ENCODE data around the gene ACTR3.

GRCh38 chr2:113890253-113891235 lies 655 bp downstream of the ACTR3 start:
- TF ChIP-seq CTCF (IDR thresholded peaks at IDR 0.05; ENCODE audit: insufficient read depth, low read depth, low read length) (no peak), EZH2 (IDR thresholded peaks at IDR 0.05; ENCODE audit: insufficient read depth, low read length) (no peak)
